Breast epithelium (tissue), 4 donors: ENCODE data around the gene PLOD3. TPM values are rescaled to one million over a fixed set of nuclear protein-coding genes. Genes with fewer than 3 reads are reported as not detected.
A peak's percentile ranks its signal among the peaks of the same experiment; 100 is the strongest.

Experiments used
- DNase-seq, 2 donors: peaks; one replicate each; pipeline ENCODE4 v3.0.0-alpha.2; 2019; ENCODE audit warnings: low spot score in 2 of 2
- H3K27ac ChIP-seq, 2 donors: fragments of 200-600 bp; sonication (generic) in 1 of 2; one replicate each; pipeline ENCODE4 v1.5.1; 2016 to 2019; ENCODE audit warnings: mild to moderate bottlenecking in 1 of 2
- H3K27me3 ChIP-seq, 2 donors: fragments of 200-600 bp; sonication (generic) in 1 of 2; one replicate each; pipeline versions ENCODE4 v1.5.1 to v1.6.0; 2017 to 2019; ENCODE audit warnings: control low read depth in 1 of 2, mild to moderate bottlenecking in 1 of 2
- H3K36me3 ChIP-seq: fragments of 200-600 bp; one replicate; pipeline ENCODE4 v1.5.1; 2019
- H3K4me1 ChIP-seq, 2 donors: fragments of 200-600 bp; sonication (generic); one replicate each; pipeline ENCODE4 v1.5.1; 2016 to 2019; ENCODE audit warnings: control low read depth in 1 of 2
- H3K4me3 ChIP-seq, 3 donors: fragments of 200-600 bp; sonication (generic); 1 replicate in 2 of 3; 2 replicates in 1 of 3; pipeline ENCODE4 v1.5.1; 2016 to 2019; ENCODE audit warnings: mild to moderate bottlenecking in 3 of 3, moderate library complexity in 2 of 3
- H3K9me3 ChIP-seq, 2 donors: fragments of 200-600 bp; sonication (generic) in 1 of 2; one replicate each; pipeline ENCODE4 v1.5.1; 2016 to 2019; ENCODE audit warnings: control low read depth in 1 of 2
- CTCF ChIP-seq, 3 donors: fragments of 450-650 bp; IDR thresholded peaks; one replicate each; pipeline ENCODE4 v1.5.1; 2016 to 2017; ENCODE audit warnings: antibody characterized with exemption in 3 of 3, mild to moderate bottlenecking in 3 of 3, moderate library complexity in 3 of 3
- POLR2A ChIP-seq: fragments of 450-650 bp; IDR thresholded peaks from one replicate; pipeline ENCODE4 v1.6.1; 2016; ENCODE audit warnings: antibody characterized with exemption, mild to moderate bottlenecking, moderate library complexity
- POLR2AphosphoS5 ChIP-seq, 3 donors: sonication (generic); formaldehyde crosslinking; IDR thresholded peaks; one replicate each; pipeline ENCODE4 v1.6.1; 2017; ENCODE audit warnings: antibody characterized with exemption in 3 of 3
- intact Hi-C: fragments of 100-400 bp; cut with DNase I; formaldehyde crosslinking; loops from one replicate; pipeline ENCODE4 v1.15.1; 2023; ENCODE audit warnings: low total_unique reads
- total RNA-seq, 3 donors: library from RNA; depleted of rRNA; stranded (reverse); fragments of >200 nt; gene quantifications; one replicate each; pipeline ENCODE4 v1.1.0, GENCODE V29; 2016

Gene PLOD3
- total RNA-seq, 3 donors from 2014 or later, result 23.9 to 46.2 (median 43.2) TPM

- Histone ChIP-seq H3K4me1 (peaks cover 14 to 16% of the 10 kb centered on the region in 2 donors), H3K36me3 (no peaks in the 10 kb centered on the region), H3K9me3 (no peaks in the 10 kb centered on the region), H3K27me3 (peaks cover 16 to 60% of the 10 kb centered on the region in 2 donors), H3K27ac (no peak overlapping the region), H3K4me3 (peak overlapping the region; percentile 27 to 67 (median 43))
- no peak for TF ChIP-seq POLR2A
- TF ChIP-seq POLR2AphosphoS5 (IDR thresholded peaks at IDR 0.05), result no peak
- no peak for DNase-seq
- intact Hi-C loops, result no loop called here
Observed at GRCh38 chr7:101163279-101164070, 53.9 kb downstream of the PLOD3 start.

GRCh38 chr7:101162551-101163278 is 54.7 kb downstream of the PLOD3 start:
- peak overlapping the region; percentile 27 to 67 (median 43) for H3K4me3 ChIP-seq
- H3K4me1 ChIP-seq, result peaks cover 14 to 16% of the 10 kb centered on the region in 2 donors
- H3K36me3 ChIP-seq, result no peaks in the 10 kb centered on the region
- H3K9me3 ChIP-seq, result no peaks in the 10 kb centered on the region
- no peak for DNase-seq
- TF ChIP-seq POLR2AphosphoS5 (IDR thresholded peaks at IDR 0.05), result no peak
- H3K27me3 ChIP-seq, result peaks cover 16 to 53% of the 10 kb centered on the region in 2 donors
- intact Hi-C loops, result no loop called here
- H3K27ac ChIP-seq, result no peak overlapping the region

- intact Hi-C loops, result no loop called here
- H3K27me3 ChIP-seq, result peaks cover 16 to 44% of the 10 kb centered on the region in 2 donors
Observed at GRCh38 chr7:101161692-101162471, 55.5 kb downstream of the PLOD3 start.

GRCh38 chr7:101160910-101161309 is 56.5 kb downstream of the PLOD3 start:
- no peak for DNase-seq
- no peak overlapping the region for H3K4me3 ChIP-seq
- peaks cover 14 to 16% of the 10 kb centered on the region in 2 donors for H3K4me1 ChIP-seq
- H3K9me3 ChIP-seq, result no peaks in the 10 kb centered on the region
- H3K36me3 ChIP-seq, result no peaks in the 10 kb centered on the region
- no peak overlapping the region for H3K27ac ChIP-seq
- TF ChIP-seq CTCF (IDR thresholded peaks at IDR 0.05), result no peak
- TF ChIP-seq POLR2A, result no peak
- peaks cover 11 to 34% of the 10 kb centered on the region in 2 donors for H3K27me3 ChIP-seq
- intact Hi-C loops, result no loop called here

More at GRCh38 chr7:101161692-101162471, 55.5 kb downstream of the PLOD3 start:
- H3K9me3 ChIP-seq, result no peaks in the 10 kb centered on the region
- no peak for DNase-seq
- no peak overlapping the region for H3K27ac ChIP-seq
- peaks cover 14 to 16% of the 10 kb centered on the region in 2 donors for H3K4me1 ChIP-seq
- TF ChIP-seq CTCF (IDR thresholded peaks at IDR 0.05) (no peak), POLR2A (no peak), POLR2AphosphoS5 (IDR thresholded peaks at IDR 0.05) (no peak)
- no peaks in the 10 kb centered on the region for H3K36me3 ChIP-seq
- no peak overlapping the region for H3K4me3 ChIP-seq

GRCh38 chr7:101159696-101160674 is 57.4 kb downstream of the PLOD3 start:
- no peak for TF ChIP-seq POLR2AphosphoS5 (IDR thresholded peaks at IDR 0.05)
- TF ChIP-seq CTCF (IDR thresholded peaks at IDR 0.05), result no peak
- no peak for TF ChIP-seq POLR2A
- Histone ChIP-seq H3K27ac (no peak overlapping the region), H3K4me1 (peaks cover 20 to 21% of the 10 kb centered on the region in 2 donors), H3K36me3 (no peaks in the 10 kb centered on the region), H3K4me3 (no peak overlapping the region), H3K27me3 (peaks cover 11 to 25% of the 10 kb centered on the region in 2 donors), H3K9me3 (no peaks in the 10 kb centered on the region)
- intact Hi-C loops, result no loop called here
- no peak for DNase-seq
